PC-3 (cell line): ENCODE measurements around the gene TAF1A. TPM values are rescaled to one million over a fixed set of nuclear protein-coding genes. Genes with fewer than 3 reads are reported as not detected.
A peak's percentile ranks its signal among the peaks of the same experiment; 100 is the strongest.

Experiments
- ATAC-seq: fragments of 200-7000 bp; cut with Tn5 transposase; 2 replicates; pipeline ENCODE4 v1.9.1; 2020; ENCODE audit warnings: mild to moderate bottlenecking, moderate library complexity
- BruUV-seq: library from RNA; stranded (reverse); fragments of 400-500 nt; replicated peaks from 2 replicates; lab custom pipeline; 2021; lab: Mats Ljungman, UMichigan
- CTCF ChIA-PET: fragments of 300-600 bp; sonication (Branson Sonifier 250); formaldehyde crosslinking; loops from one replicate; lab custom pipeline; 2022; ENCODE audit warnings: antibody characterized with exemption; lab: Charles Lee
- POLR2A ChIA-PET: fragments of 300-600 bp; sonication (Branson Sonifier 250); formaldehyde crosslinking; loops from one replicate; lab custom pipeline; 2022; ENCODE audit warnings: antibody characterized with exemption; ENCODE audit not compliant: unreplicated experiment; lab: Charles Lee
- DNase-seq: peaks from one replicate; pipeline ENCODE4 v3.0.0-alpha.2; 2015
- H2AFZ ChIP-seq: fragments of 300-600 bp; sonication (generic); 2 replicates; pipeline ENCODE4 v1.6.0; 2016; ENCODE audit warnings: antibody characterized with exemption, low read length
- H3F3A ChIP-seq: fragments of 300-600 bp; sonication (generic); one replicate; pipeline ENCODE4 v1.6.0; 2017; ENCODE audit warnings: antibody characterized with exemption, low read length, control low read depth, mild to moderate bottlenecking; ENCODE audit not compliant: unreplicated experiment
- H3K27ac ChIP-seq: fragments of 300-600 bp; sonication (generic); 2 replicates; pipeline ENCODE4 v1.5.1; 2016; ENCODE audit warnings: mild to moderate bottlenecking, low read length
- H3K27me3 ChIP-seq: fragments of 300-600 bp; sonication (generic); 2 replicates; pipeline ENCODE4 v1.6.1; 2016; ENCODE audit warnings: low read length, mixed read lengths
- H3K36me3 ChIP-seq: fragments of 300-600 bp; sonication (generic); 2 replicates; pipeline ENCODE4 v1.6.1; 2016; ENCODE audit warnings: low read depth, mixed run types, low read length, mixed read lengths
- H3K4me1 ChIP-seq: fragments of 300-600 bp; sonication (generic); 2 replicates; pipeline ENCODE4 v1.5.1; 2016; ENCODE audit warnings: low read length; ENCODE audit not compliant: insufficient read depth
- H3K4me2 ChIP-seq: fragments of 300-600 bp; sonication (generic); 2 replicates; pipeline ENCODE4 v1.6.0; 2016; ENCODE audit warnings: low read length
- H3K4me3 ChIP-seq: fragments of 300-600 bp; sonication (generic); 2 replicates; pipeline ENCODE4 v1.5.1; 2016; ENCODE audit warnings: mild to moderate bottlenecking, low read length, mixed read lengths
- H3K79me2 ChIP-seq: fragments of 300-600 bp; sonication (generic); 2 replicates; pipeline ENCODE4 v1.6.1; 2017; ENCODE audit warnings: low read length, mixed read lengths
- H3K9ac ChIP-seq: fragments of 300-600 bp; sonication (generic); 2 replicates; pipeline ENCODE4 v1.6.0; 2016; ENCODE audit warnings: mild to moderate bottlenecking, low read length
- H3K9me2 ChIP-seq: fragments of 300-600 bp; sonication (generic); replicated peaks from 2 replicates; pipeline ENCODE4 v1.6.1; 2016; ENCODE audit warnings: mixed run types, low read length, mixed read lengths
- H3K9me3 ChIP-seq: fragments of 300-600 bp; sonication (generic); 2 replicates; pipeline ENCODE4 v1.6.1; 2016; ENCODE audit warnings: low read length, mixed read lengths
- H4K20me1 ChIP-seq: fragments of 300-600 bp; sonication (generic); 2 replicates; pipeline ENCODE4 v1.6.1; 2016; ENCODE audit warnings: low read length, mixed read lengths
- CTCF ChIP-seq: fragments of 300-600 bp; sonication (generic); conservative IDR thresholded peaks from 2 replicates; pipeline ENCODE4 v1.5.1; 2017; ENCODE audit warnings: antibody characterized with exemption, low read depth, mild to moderate bottlenecking, low read length
- EZH2 ChIP-seq: fragments of 300-600 bp; sonication (generic); IDR thresholded peaks from one replicate; pipeline ENCODE4 v1.6.1; 2017; ENCODE audit warnings: antibody characterized with exemption, mild to moderate bottlenecking, low read length; ENCODE audit not compliant: unreplicated experiment
- EZH2phosphoT487 ChIP-seq: fragments of 300-600 bp; sonication (generic); IDR thresholded peaks from 2 replicates; pipeline ENCODE4 v1.6.1; 2018; ENCODE audit warnings: mild to moderate bottlenecking, antibody characterized with exemption, low read length, borderline replicate concordance
- intact Hi-C: fragments of 100-400 bp; cut with micrococcal nuclease; formaldehyde crosslinking; loops from 2 replicates; pipeline ENCODE4 v1.9.0; 2023
- total RNA-seq: library from RNA; depleted of rRNA; stranded (reverse); fragments of >200 nt; gene quantifications from 2 replicates; pipeline ENCODE4 v1.2.3, GENCODE V29; 2014

The TAF1A gene
- total RNA-seq, 1 experiment from 2014 or later = 27.9 TPM

GRCh38 chr1:222627232-222627631 lies 37.5 kb upstream of the TAF1A start:
- intact Hi-C loops = no loop called here
- Histone ChIP-seq H3K36me3 (peaks cover 31% of the 10 kb centered on the region; the same call in 1 of the 2 replicates), H3F3A (no peaks in the 10 kb centered on the region), H3K4me3 (no peak overlapping the region), H3K4me2 (no peak overlapping the region), H3K4me1 (no peaks in the 10 kb centered on the region), H3K9me3 (no peaks in the 10 kb centered on the region), H3K9me2 (no peaks in the 10 kb centered on the region), H2AFZ (no peak overlapping the region), H3K9ac (no peak overlapping the region), H4K20me1 (no peaks in the 10 kb centered on the region), H3K27me3 (no peaks in the 10 kb centered on the region), H3K27ac (no peak overlapping the region), H3K79me2 (no peaks in the 10 kb centered on the region)
- ChIA-PET POLR2A (no interaction called here), CTCF (no interaction called here)
- peak; percentile 43 for DNase-seq
- peak; percentile 56; the same call in 1 of the 2 replicates for ATAC-seq
- TF ChIP-seq EZH2 (no peak), CTCF (no peak), EZH2phosphoT487 (no peak)
- no TSS peak for BruUV-seq

GRCh38 chr1:222624214-222624613 lies 34.5 kb upstream of the TAF1A start:
- Histone ChIP-seq H3K27ac (no peak overlapping the region), H4K20me1 (peaks cover 4% of the 10 kb centered on the region; the same call in 1 of the 2 replicates), H3K9me3 (no peaks in the 10 kb centered on the region), H3K9me2 (no peaks in the 10 kb centered on the region), H3K27me3 (no peaks in the 10 kb centered on the region), H3K4me2 (no peak overlapping the region), H2AFZ (no peak overlapping the region), H3K79me2 (peaks cover 19% of the 10 kb centered on the region), H3K36me3 (peaks cover 31% of the 10 kb centered on the region; the same call in 1 of the 2 replicates), H3K4me3 (no peak overlapping the region), H3F3A (no peaks in the 10 kb centered on the region), H3K4me1 (peaks cover 6% of the 10 kb centered on the region), H3K9ac (no peak overlapping the region)
- intact Hi-C loops = no loop called here
- CTCF ChIA-PET = no interaction called here
- DNase-seq (no peak), ATAC-seq (no peak)
- POLR2A ChIA-PET = no interaction called here
- no TSS peak for BruUV-seq
- no peak for TF ChIP-seq EZH2phosphoT487
- TF ChIP-seq EZH2 = no peak
- TF ChIP-seq CTCF = no peak

- no TSS peak for BruUV-seq
- Histone ChIP-seq H3K4me3 (no peak overlapping the region), H2AFZ (no peak overlapping the region), H3K4me2 (no peak overlapping the region), H3K9me3 (no peaks in the 10 kb centered on the region), H3K9ac (no peak overlapping the region), H3K27me3 (no peaks in the 10 kb centered on the region), H3K36me3 (peaks cover 29% of the 10 kb centered on the region; the same call in 1 of the 2 replicates), H3K27ac (no peak overlapping the region), H3K4me1 (peaks cover 8% of the 10 kb centered on the region), H3K79me2 (peaks cover 26% of the 10 kb centered on the region), H3K9me2 (no peaks in the 10 kb centered on the region), H4K20me1 (peaks cover 8% of the 10 kb centered on the region; the same call in 1 of the 2 replicates), H3F3A (no peaks in the 10 kb centered on the region)
- TF ChIP-seq EZH2 (no peak), EZH2phosphoT487 (no peak), CTCF (no peak)
- ChIA-PET POLR2A (no interaction called here), CTCF (no interaction called here)
- ATAC-seq (no peak), DNase-seq (no peak)
- intact Hi-C loops = no loop called here
Measured at GRCh38 chr1:222623458-222623857, 33.7 kb upstream of the TAF1A start.
